ENCODE measurements around the gene COPS6. TPM values are rescaled to one million over a fixed set of nuclear protein-coding genes. Genes with fewer than 3 reads are reported as not detected.

COPS6 gene
- total RNA-seq (100 to 1,000 TPM in 3 of 4 donors, 10 to 100 TPM in 1; 82.9 to 130 (median 111) TPM), polyA plus RNA-seq (100 to 1,000 TPM; 104 to 145 (median 126) TPM)
- long read RNA-seq, donor 1, transcript COPS6-201 (10 exons, 1,432 nt): major isoform, 82 of 92 reads
- long read RNA-seq, donor 1, partial matches to known transcripts: 4 of 92 reads
- long read RNA-seq, donor 1, other reads (novel, unspliced or antisense): 4 of 92 reads
- long read RNA-seq, donor 2, transcript COPS6-201 (10 exons, 1,432 nt): major isoform, 177 of 195 reads
- long read RNA-seq, donor 2, partial matches to known transcripts: 5 of 195 reads
- long read RNA-seq, donor 2, other reads (novel, unspliced or antisense): 10 of 195 reads

DNA sequence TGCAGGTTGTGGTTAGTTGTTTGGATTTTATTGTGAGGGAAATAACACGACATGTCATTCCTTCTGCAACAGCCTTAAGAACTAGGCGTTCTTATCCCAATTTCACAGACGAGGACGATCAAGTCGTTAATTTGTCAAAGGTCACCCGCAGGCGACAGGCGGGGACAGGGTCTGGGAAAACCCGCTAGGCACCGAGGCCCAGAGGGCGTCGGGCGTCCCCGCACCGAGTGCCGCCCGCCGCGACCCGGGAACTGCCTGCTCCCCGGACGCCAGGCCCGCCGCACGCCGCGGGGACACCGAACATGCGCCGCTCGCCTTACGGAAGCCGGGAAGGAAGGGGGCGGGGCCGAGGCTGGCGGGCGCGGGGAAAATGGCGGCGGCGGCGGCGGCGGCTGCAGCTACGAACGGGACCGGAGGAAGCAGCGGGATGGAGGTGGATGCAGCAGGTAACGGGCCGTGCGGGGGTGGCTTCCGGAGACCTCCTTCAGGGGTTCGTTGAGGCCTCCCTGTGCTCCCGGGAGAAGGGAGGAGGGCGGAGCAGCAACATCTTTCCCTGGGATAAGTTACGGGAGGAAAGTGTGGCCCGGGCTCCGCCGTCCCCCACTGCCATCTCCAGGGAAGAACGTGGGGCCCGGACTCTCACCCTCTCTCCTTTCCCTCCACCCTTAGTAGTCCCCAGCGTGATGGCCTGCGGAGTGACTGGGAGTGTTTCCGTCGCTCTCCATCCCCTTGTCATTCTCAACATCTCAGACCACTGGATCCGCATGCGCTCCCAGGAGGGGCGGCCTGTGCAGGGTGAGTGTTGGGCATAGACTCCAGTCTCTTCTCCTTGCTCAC is at the start of gene COPS6:
Gene COPS6 (plus strand): TSS at position 349 of the 837 bp plus-strand sequence. CDS start 22 bp downstream, at position 371.
- WGBS, 3 donors: 0 to 1% (median 0%) methylated on average over 63 to 68 of the region's 68 CpGs
- Histone ChIP-seq H3K4me1 (peaks cover 20% of the 10 kb centered on the region), H3K9me3 (no peaks in the 10 kb centered on the region), H3K36me3 (ENCODE audit: insufficient read depth in 1 of 2, low read depth in 1 of 2) (peaks cover 4 to 38% of the 10 kb centered on the region in 2 donors), H3K4me3 (peak within 1 kb of the TSS; percentile 85), H3K27ac (peak within 1 kb of the TSS; percentile 90), H3K27me3 (ENCODE audit: insufficient read depth in 3 of 3, low read length in 2 of 3) (no peaks in the 10 kb centered on the region)
- intact Hi-C loops (cut with DNase I): loop anchor here in 1 of 2 donors (5.0 kb wide), 1 partner anchor 38 kb away; the partner anchor contains the start of gene MBLAC1
- peak; percentile 85 to 95 (median 92) for ATAC-seq
- TF ChIP-seq, protein P1, sequence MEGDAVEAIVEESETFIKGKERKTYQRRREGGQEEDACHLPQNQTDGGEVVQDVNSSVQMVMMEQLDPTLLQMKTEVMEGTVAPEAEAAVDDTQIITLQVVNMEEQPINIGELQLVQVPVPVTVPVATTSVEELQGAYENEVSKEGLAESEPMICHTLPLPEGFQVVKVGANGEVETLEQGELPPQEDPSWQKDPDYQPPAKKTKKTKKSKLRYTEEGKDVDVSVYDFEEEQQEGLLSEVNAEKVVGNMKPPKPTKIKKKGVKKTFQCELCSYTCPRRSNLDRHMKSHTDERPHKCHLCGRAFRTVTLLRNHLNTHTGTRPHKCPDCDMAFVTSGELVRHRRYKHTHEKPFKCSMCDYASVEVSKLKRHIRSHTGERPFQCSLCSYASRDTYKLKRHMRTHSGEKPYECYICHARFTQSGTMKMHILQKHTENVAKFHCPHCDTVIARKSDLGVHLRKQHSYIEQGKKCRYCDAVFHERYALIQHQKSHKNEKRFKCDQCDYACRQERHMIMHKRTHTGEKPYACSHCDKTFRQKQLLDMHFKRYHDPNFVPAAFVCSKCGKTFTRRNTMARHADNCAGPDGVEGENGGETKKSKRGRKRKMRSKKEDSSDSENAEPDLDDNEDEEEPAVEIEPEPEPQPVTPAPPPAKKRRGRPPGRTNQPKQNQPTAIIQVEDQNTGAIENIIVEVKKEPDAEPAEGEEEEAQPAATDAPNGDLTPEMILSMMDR (IDR thresholded peaks at IDR 0.05): no peak
- DNase-seq: peak; percentile 90 to 94

DNA sequence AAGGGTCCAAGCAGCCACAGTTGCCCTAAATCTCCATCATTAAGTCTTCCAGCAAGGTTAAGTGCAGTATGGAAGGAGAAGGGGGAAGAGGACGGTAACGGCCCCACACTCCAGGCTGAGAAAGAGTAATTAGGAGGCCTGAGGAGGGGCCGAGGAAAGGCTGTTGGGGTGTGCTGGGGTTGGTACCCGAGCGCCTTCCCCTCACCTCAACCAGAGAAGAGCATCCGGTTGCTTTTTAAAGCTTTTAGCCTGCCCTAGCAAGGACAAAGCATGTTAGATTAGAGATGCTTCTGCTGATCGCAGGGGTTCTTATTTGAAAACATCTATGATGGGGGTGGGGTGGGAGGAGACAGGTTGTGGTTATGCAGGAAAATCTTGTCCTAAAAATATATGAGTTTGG is 48.2 kb upstream of the COPS6 start:
- no peak overlapping the region for H3K4me3 ChIP-seq
- ATAC-seq: no peak
- TF ChIP-seq, protein P1 (IDR thresholded peaks at IDR 0.05): no peak
- no peak overlapping the region for H3K27ac ChIP-seq
- H3K27me3 ChIP-seq (ENCODE audit: insufficient read depth in 3 of 3, low read length in 2 of 3): no peaks in the 10 kb centered on the region
- WGBS, 3 donors: 67 to 79% (median 73%) methylated on average over 7 of the region's 7 CpGs
- intact Hi-C loops (cut with DNase I): no loop called here
- no peaks in the 10 kb centered on the region for H3K4me1 ChIP-seq
- H3K36me3 ChIP-seq (ENCODE audit: insufficient read depth in 1 of 2, low read depth in 1 of 2): peaks cover 0 to 23% of the 10 kb centered on the region in 2 donors
- DNase-seq: no peak
- no peaks in the 10 kb centered on the region for H3K9me3 ChIP-seq

DNA sequence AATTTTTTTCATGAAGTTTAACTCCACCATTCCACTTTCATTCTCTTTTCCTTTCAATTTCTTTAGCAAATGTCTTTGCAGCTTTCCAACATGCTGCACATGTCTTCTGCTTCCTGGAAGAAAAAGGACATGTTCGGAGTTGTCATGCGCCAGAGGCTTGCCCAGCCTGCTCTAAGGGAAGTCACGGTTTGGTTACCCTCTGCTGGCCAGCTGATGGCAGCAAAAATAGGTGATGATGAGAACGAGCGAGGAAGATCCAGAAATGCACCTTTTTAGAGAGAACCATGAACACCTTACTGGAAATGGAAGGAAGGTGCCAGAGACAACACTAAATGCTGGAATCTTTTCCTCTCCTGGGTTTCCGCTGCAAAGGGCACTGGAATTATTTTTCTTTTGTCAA is 44.1 kb upstream of the COPS6 start:
- H3K4me3 ChIP-seq: no peak overlapping the region
- H3K9me3 ChIP-seq: no peaks in the 10 kb centered on the region
- no peak for DNase-seq
- intact Hi-C loops (cut with DNase I): no loop called here
- no peaks in the 10 kb centered on the region for H3K36me3 ChIP-seq (ENCODE audit: insufficient read depth in 1 of 2, low read depth in 1 of 2)
- no peak overlapping the region for H3K27ac ChIP-seq
- no peaks in the 10 kb centered on the region for H3K4me1 ChIP-seq
- ATAC-seq: no peak
- no peaks in the 10 kb centered on the region for H3K27me3 ChIP-seq (ENCODE audit: insufficient read depth in 3 of 3, low read length in 2 of 3)
- TF ChIP-seq, protein P1 (IDR thresholded peaks at IDR 0.05): no peak
- WGBS, 3 donors: 58 to 67% (median 62%) methylated on average over 6 of the region's 6 CpGs

DNA sequence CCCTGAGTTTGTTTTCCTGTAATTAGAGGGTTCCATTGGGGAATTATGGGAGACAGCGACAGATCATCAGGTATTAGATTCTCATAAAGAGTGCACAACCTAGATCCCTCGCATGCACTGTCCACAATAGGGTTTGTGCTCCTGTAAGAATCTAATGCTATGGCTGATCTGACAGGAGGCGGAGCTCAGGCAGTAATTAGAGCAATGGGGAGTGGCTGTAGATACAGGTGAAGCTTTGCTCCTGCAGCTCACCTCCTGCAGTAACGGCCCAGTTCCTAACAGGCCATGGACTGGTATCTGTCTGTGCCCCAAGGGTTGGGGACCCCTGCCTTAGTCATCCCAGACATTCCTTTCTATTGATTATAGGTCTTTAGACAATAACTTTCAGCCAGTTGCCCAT is 40.1 kb upstream of the COPS6 start:
- Histone ChIP-seq H3K27me3 (ENCODE audit: insufficient read depth in 3 of 3, low read length in 2 of 3) (no peaks in the 10 kb centered on the region), H3K36me3 (ENCODE audit: insufficient read depth in 1 of 2, low read depth in 1 of 2) (no peaks in the 10 kb centered on the region), H3K4me3 (peak overlapping the region; percentile 94), H3K9me3 (no peaks in the 10 kb centered on the region), H3K4me1 (peaks cover 6% of the 10 kb centered on the region), H3K27ac (no peak overlapping the region)
- no peak for DNase-seq
- no peak for ATAC-seq
- 94% methylated on average over 4 of the region's 4 CpGs for WGBS, 3 donors
- TF ChIP-seq, protein P1 (IDR thresholded peaks at IDR 0.05): no peak
- intact Hi-C loops (cut with DNase I): loop anchor here in 1 of 2 donors (2.0 kb wide), 1 partner anchor 52 kb away; the partner anchor contains the start of genes AP4M1 and MCM7

Data from psoas muscle (tissue), 8 donors.